Karpas-422 (cell line): ENCODE results near the gene CFAP46. TPM values are rescaled to one million over a fixed set of nuclear protein-coding genes. Genes with fewer than 3 reads are reported as not detected.

ENCODE experiments used
- total RNA-seq: library from RNA; depleted of rRNA; stranded (reverse); fragments of >200 nt; shearing (Covaris generic); gene quantifications from 2 replicates; pipeline ENCODE4 v1.2.3, GENCODE V29; 2014; ENCODE audit warnings: low replicate concordance; rRNA removed

Gene CFAP46
- total RNA-seq, 1 experiment from 2014 or later: 0.22 TPM

Other genes with a start within 250 kb of the CFAP46 start
- not detected in 2 replicates for gene NKX6-2, start 156.4 kb downstream of the CFAP46 start, total RNA-seq
- gene ADGRA1, start 145.4 kb upstream of the CFAP46 start, total RNA-seq: not detected in 2 replicates
- gene KNDC1, start 217.6 kb upstream of the CFAP46 start, total RNA-seq: not detected in 2 replicates